ENCODE results near the gene GATA3. TPM values are rescaled to one million over a fixed set of nuclear protein-coding genes. Genes with fewer than 3 reads are reported as not detected.

Gene GATA3
- total RNA-seq, 1 donor from 2014 or later, result under 0.01 TPM

DNA sequence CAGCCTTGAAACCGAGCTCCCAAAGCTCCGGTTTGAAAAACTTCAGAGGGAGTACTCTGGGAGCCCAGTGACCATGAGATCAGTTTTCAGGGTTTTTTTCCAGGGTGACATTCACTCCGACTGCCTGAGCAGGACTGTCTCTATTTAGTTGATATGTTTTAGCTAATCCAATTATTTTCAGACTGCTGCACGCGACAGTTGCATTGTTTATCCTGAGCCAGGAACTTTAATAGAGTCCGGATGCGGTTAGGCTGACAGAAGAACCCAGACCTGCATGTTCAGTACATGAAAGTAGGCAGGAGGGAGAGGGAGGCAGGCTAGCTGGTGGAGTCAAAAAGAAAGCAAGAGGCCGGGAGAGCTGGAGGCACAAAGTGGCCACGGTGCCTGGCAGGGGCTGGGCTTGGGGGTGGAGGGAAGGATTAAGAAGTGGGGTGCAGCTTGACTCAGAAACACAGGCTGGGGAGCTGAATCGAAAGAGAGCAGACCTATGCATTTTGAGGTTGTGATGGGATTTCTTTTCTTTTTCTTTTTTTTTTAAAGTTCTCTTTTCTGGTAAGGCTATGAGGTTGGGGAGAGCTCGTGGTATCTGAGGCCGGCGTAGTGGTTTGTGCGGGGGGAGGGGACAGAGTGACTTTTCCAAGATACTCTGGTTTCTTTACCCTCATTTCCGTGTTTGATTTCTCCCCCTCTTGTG lies 5.7 kb downstream of the GATA3 start:
- FAIRE-seq (no peak), DNase-seq (ENCODE audit: low read depth) (no peak)
- Histone ChIP-seq H3K36me3 (ENCODE audit: control insufficient read depth, insufficient read depth, low read length) (no peaks in the 10 kb centered on the region), H3K4me3 (ENCODE audit: low read depth, low read length) (no peak overlapping the region), H3K27me3 (ENCODE audit: control insufficient read depth, insufficient read depth, low read length) (peaks cover 40% of the 10 kb centered on the region)
- TF ChIP-seq, protein P1, sequence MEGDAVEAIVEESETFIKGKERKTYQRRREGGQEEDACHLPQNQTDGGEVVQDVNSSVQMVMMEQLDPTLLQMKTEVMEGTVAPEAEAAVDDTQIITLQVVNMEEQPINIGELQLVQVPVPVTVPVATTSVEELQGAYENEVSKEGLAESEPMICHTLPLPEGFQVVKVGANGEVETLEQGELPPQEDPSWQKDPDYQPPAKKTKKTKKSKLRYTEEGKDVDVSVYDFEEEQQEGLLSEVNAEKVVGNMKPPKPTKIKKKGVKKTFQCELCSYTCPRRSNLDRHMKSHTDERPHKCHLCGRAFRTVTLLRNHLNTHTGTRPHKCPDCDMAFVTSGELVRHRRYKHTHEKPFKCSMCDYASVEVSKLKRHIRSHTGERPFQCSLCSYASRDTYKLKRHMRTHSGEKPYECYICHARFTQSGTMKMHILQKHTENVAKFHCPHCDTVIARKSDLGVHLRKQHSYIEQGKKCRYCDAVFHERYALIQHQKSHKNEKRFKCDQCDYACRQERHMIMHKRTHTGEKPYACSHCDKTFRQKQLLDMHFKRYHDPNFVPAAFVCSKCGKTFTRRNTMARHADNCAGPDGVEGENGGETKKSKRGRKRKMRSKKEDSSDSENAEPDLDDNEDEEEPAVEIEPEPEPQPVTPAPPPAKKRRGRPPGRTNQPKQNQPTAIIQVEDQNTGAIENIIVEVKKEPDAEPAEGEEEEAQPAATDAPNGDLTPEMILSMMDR (IDR thresholded peaks at IDR 0.05; ENCODE audit: insufficient read depth, low read length, severe bottlenecking), result no peak

DNA sequence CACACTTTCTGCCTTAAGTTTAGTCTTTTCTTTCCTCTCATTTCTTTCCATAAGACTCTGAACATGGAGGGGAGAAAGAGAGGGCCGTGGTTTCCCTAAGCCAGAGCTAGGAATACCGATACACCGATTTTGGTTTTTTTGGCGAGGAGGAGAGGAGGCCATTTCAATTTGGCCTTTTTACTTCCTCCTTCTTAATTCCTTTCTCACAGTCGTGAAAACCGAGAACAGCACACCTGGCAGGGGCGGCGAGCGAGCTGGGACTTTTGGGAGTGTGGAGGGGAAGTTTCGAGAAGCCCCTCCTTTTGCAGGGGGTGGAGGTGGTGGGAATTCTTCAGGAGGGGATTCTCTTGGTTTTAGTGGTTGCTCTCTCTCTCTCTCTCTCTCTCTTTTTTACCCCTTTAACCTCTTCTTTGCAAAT lies 6.2 kb downstream of the GATA3 start:
- Histone ChIP-seq H3K4me3 (ENCODE audit: low read depth, low read length) (no peak overlapping the region), H3K36me3 (ENCODE audit: control insufficient read depth, insufficient read depth, low read length) (no peaks in the 10 kb centered on the region), H3K27me3 (ENCODE audit: control insufficient read depth, insufficient read depth, low read length) (peaks cover 36% of the 10 kb centered on the region)
- FAIRE-seq (no peak), DNase-seq (ENCODE audit: low read depth) (no peak)
- TF ChIP-seq, protein P1 (IDR thresholded peaks at IDR 0.05; ENCODE audit: insufficient read depth, low read length, severe bottlenecking), result no peak

DNA sequence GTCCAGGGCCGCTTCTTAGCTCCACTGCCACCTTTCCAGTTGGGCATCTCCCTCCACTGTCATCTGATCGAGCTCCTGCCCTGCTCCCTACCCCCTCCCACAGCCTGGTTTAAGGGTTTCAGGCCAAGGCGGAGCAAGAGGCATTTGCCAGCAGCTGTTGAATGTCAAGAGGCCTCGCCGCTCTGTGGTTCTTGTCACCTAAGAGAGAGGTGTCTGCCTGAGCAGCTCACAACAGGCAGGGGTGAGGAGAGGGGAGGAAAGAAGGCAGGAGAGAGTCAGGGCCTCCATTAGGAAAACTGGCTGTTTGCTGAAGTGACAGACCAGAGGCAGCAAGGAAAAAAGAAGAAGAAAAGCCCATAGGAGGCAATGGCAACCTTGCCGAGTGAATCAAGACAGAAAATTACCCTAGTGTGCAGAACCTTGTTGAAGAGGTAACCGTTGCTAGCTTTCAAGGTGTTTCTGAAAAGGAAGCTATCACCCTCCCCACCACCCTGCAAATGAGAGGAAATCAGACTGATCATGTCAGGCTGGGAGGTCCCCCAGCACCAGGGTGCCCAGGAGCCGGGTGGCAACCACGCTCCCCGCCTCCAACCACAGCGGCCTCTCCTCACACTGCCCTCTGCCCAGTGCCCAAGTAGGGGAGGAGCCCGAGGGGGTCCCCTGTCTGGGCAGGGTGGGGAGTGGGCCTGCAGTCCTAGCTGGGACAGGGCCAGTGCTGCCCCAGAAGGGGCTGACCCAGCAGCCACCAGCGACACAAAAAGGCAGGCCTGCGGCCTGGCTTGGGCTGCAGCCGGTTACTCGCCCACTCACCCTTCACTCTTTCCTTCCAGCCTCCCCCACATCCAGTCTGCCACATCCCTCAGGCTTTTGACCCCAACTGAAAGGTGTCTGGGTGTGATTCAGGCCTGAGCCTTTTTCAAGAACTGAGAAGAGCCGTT lies 7.1 kb downstream of the GATA3 start:
- H3K27me3 ChIP-seq (ENCODE audit: control insufficient read depth, insufficient read depth, low read length), result peaks cover 29% of the 10 kb centered on the region
- H3K36me3 ChIP-seq (ENCODE audit: control insufficient read depth, insufficient read depth, low read length), result no peaks in the 10 kb centered on the region
- no peak overlapping the region for H3K4me3 ChIP-seq (ENCODE audit: low read depth, low read length)
- DNase-seq (ENCODE audit: low read depth) (no peak), FAIRE-seq (no peak)
- TF ChIP-seq, protein P1 (IDR thresholded peaks at IDR 0.05; ENCODE audit: insufficient read depth, low read length, severe bottlenecking), result no peak

DNA sequence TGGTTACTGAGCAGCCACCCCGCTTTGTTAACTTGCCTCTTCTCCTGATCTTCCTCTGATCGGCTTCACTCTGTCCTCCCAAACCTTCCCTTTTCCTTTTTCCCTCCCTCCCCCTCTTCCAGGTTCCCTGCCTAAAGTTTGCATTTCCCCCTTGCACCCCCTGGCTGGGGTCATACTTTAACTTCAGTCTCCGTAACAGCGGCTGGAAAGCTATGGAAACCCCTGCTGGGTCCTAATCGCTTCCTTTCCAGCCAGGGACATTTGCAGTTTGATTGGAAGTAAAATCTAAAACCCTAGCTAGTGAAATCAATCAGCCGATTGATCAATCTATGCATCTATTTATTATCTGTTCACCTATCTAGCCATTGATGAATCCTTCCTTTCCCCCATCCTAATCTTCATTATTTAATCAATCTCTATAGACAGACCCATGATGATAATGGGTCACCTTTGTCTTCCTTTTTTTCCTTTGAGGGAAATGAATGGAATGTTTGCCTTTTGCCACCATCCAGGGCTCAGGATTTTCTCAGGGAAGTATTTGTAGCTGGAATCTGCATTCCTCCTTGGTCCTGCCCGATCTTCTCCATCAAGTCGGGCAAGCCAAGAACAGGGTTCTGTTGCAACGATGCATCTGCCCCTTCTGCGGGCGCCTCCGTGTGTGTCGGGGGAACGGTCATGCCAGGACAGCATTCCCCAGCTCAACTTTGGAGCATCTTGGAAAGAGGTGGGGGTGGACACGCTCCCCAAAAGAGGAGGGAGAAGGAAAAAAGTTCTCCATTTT lies 8.8 kb downstream of the GATA3 start:
- Histone ChIP-seq H3K27me3 (ENCODE audit: control insufficient read depth, insufficient read depth, low read length) (peaks cover 22% of the 10 kb centered on the region), H3K4me3 (ENCODE audit: low read depth, low read length) (no peak overlapping the region), H3K36me3 (ENCODE audit: control insufficient read depth, insufficient read depth, low read length) (no peaks in the 10 kb centered on the region)
- DNase-seq (ENCODE audit: low read depth), result no peak
- TF ChIP-seq, protein P1 (IDR thresholded peaks at IDR 0.05; ENCODE audit: insufficient read depth, low read length, severe bottlenecking), result no peak
- FAIRE-seq, result no peak

DNA sequence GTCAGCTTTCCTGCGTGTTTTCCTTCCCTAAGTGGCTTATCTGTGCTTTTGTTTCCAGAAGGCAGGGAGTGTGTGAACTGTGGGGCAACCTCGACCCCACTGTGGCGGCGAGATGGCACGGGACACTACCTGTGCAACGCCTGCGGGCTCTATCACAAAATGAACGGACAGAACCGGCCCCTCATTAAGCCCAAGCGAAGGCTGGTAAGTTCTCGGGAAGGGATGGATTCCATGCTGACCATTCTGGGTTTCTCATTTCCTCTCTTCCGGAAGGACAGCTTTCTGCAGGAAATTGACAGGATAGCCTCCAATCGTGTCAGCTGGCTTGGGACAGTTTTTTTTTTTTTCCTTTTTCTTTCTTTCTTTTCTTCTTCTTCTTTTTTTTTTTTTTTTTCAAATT lies 9.4 kb downstream of the GATA3 start:
- TF ChIP-seq, protein P1 (IDR thresholded peaks at IDR 0.05; ENCODE audit: insufficient read depth, low read length, severe bottlenecking), result no peak
- FAIRE-seq (no peak), DNase-seq (ENCODE audit: low read depth) (no peak)
- no peak overlapping the region for H3K4me3 ChIP-seq (ENCODE audit: low read depth, low read length)
- H3K27me3 ChIP-seq (ENCODE audit: control insufficient read depth, insufficient read depth, low read length), result peaks cover 18% of the 10 kb centered on the region
- no peaks in the 10 kb centered on the region for H3K36me3 ChIP-seq (ENCODE audit: control insufficient read depth, insufficient read depth, low read length)

Data from bronchial epithelial cell (primary cell).